Activated CD4-positive, alpha-beta T cell treated with anti-CD3 and anti-CD28 coated beads for 24 hours (primary cell): ENCODE results near the gene HNF4A.

Source experiments
- DNase-seq, 2 donors: peaks; one replicate each; pipeline ENCODE4 v3.0.0-alpha.2; 2020; ENCODE audit warnings: low read depth in 2 of 2

The HNF4A gene

GRCh38 chr20:44442298-44443070 is 87.0 kb downstream of the HNF4A start:
- DNase-seq: no peak

- DNase-seq: no peak
Observed at GRCh38 chr20:44445742-44446710, 90.5 kb downstream of the HNF4A start.

GRCh38 chr20:44447827-44448419 is 92.4 kb downstream of the HNF4A start:
- DNase-seq: no peak

- DNase-seq: no peak
Observed at GRCh38 chr20:44448753-44449546, 93.5 kb downstream of the HNF4A start.

- no peak for DNase-seq
Observed at GRCh38 chr20:44449864-44450263, 94.4 kb downstream of the HNF4A start.

GRCh38 chr20:44450281-44450889 is 94.9 kb downstream of the HNF4A start:
- no peak for DNase-seq

- DNase-seq: no peak
Observed at GRCh38 chr20:44450903-44451450, 95.5 kb downstream of the HNF4A start.

- DNase-seq: no peak
Observed at GRCh38 chr20:44454306-44454963, 98.9 kb downstream of the HNF4A start.

- DNase-seq: no peak
Observed at GRCh38 chr20:44455126-44455525, 99.6 kb downstream of the HNF4A start.

GRCh38 chr20:44456611-44457010 is 101.1 kb downstream of the HNF4A start:
- no peak for DNase-seq

- no peak for DNase-seq
Observed at GRCh38 chr20:44457016-44457415, 101.5 kb downstream of the HNF4A start.

GRCh38 chr20:44459271-44459670 is 103.8 kb downstream of the HNF4A start:
- no peak for DNase-seq

- DNase-seq: no peak
Observed at GRCh38 chr20:44460795-44461141, 105.3 kb downstream of the HNF4A start.

GRCh38 chr20:44461142-44461802 is 105.8 kb downstream of the HNF4A start:
- no peak for DNase-seq

- no peak for DNase-seq
Observed at GRCh38 chr20:44461803-44462174, 106.3 kb downstream of the HNF4A start.

GRCh38 chr20:44463466-44463865 is 108.0 kb downstream of the HNF4A start:
- DNase-seq: no peak

GRCh38 chr20:44464514-44464913 is 109.0 kb downstream of the HNF4A start:
- no peak for DNase-seq

- no peak for DNase-seq
Observed at GRCh38 chr20:44465001-44465560, 109.6 kb downstream of the HNF4A start.

GRCh38 chr20:44467289-44467883 is 111.9 kb downstream of the HNF4A start:
- DNase-seq: no peak
